ENCODE results near the gene PHLPP2. TPM values are rescaled to one million over a fixed set of nuclear protein-coding genes. Genes with fewer than 3 reads are reported as not detected.

Gene PHLPP2
- polyA plus RNA-seq, 1 experiment: 10.3 TPM

GRCh38 chr16:71732587-71732986 lies 8.1 kb upstream of the PHLPP2 start:
- ChIA-PET POLR2A (no interaction called here), CTCF (interaction anchor here (1.8 to 2.0 kb wide), 2 partner anchors 149 to 229 kb away, joined by 5 to 6 read pairs; no protein-coding TSS in a partner anchor)
- H3K27me3 ChIP-seq (ENCODE audit: control insufficient read depth, insufficient read depth, low read length): no peaks in the 10 kb centered on the region

GRCh38 chr16:71727551-71728324 lies 3.2 kb upstream of the PHLPP2 start:
- CTCF ChIA-PET: interaction anchor here (1.3 kb wide), 1 partner anchor 234 kb away, joined by 4 read pairs; no protein-coding TSS in a partner anchor

More at GRCh38 chr16:71732587-71732986, 8.1 kb upstream of the PHLPP2 start:
- no peak for TF ChIP-seq CTCF (IDR thresholded peaks at IDR 0.05; ENCODE audit: low read depth, low read length)
- Histone ChIP-seq H3K27ac (ENCODE audit: low read depth, low read length) (no peak overlapping the region), H3K9me3 (ENCODE audit: control insufficient read depth, insufficient read depth, low read length) (no peaks in the 10 kb centered on the region), H3K4me3 (ENCODE audit: low read depth, low read length) (no peak overlapping the region)
- no peak for DNase-seq (ENCODE audit: low read depth, low spot score)

GRCh38 chr16:71726476-71727315 lies 2.2 kb upstream of the PHLPP2 start:
- no peaks in the 10 kb centered on the region for H3K9me3 ChIP-seq (ENCODE audit: control insufficient read depth, insufficient read depth, low read length)
- no peak overlapping the region for H3K4me3 ChIP-seq (ENCODE audit: low read depth, low read length)
- no peaks in the 10 kb centered on the region for H3K27me3 ChIP-seq (ENCODE audit: control insufficient read depth, insufficient read depth, low read length)
- ChIA-PET POLR2A (no interaction called here), CTCF (no interaction called here)
- no peak overlapping the region for H3K27ac ChIP-seq (ENCODE audit: low read depth, low read length)
- no peak for TF ChIP-seq CTCF (IDR thresholded peaks at IDR 0.05; ENCODE audit: low read depth, low read length)
- DNase-seq (ENCODE audit: low read depth, low spot score): no peak

More at GRCh38 chr16:71727551-71728324, 3.2 kb upstream of the PHLPP2 start:
- Histone ChIP-seq H3K27me3 (ENCODE audit: control insufficient read depth, insufficient read depth, low read length) (no peaks in the 10 kb centered on the region), H3K4me3 (ENCODE audit: low read depth, low read length) (no peak overlapping the region), H3K9me3 (ENCODE audit: control insufficient read depth, insufficient read depth, low read length) (no peaks in the 10 kb centered on the region), H3K27ac (ENCODE audit: low read depth, low read length) (no peak overlapping the region)
- POLR2A ChIA-PET: no interaction called here
- DNase-seq (ENCODE audit: low read depth, low spot score): no peak
- TF ChIP-seq CTCF (IDR thresholded peaks at IDR 0.05; ENCODE audit: low read depth, low read length): no peak

- POLR2A ChIA-PET: interaction anchor here (1.0 kb wide), 1 partner anchor 93 kb away, joined by 3 read pairs; no protein-coding TSS in a partner anchor
- H3K4me3 ChIP-seq (ENCODE audit: low read depth, low read length): peak overlapping the region; percentile 87
- no peaks in the 10 kb centered on the region for H3K27me3 ChIP-seq (ENCODE audit: control insufficient read depth, insufficient read depth, low read length)
- TF ChIP-seq CTCF (IDR thresholded peaks at IDR 0.05; ENCODE audit: low read depth, low read length): no peak
- no peak for DNase-seq (ENCODE audit: low read depth, low spot score)
- H3K9me3 ChIP-seq (ENCODE audit: control insufficient read depth, insufficient read depth, low read length): no peaks in the 10 kb centered on the region
- CTCF ChIA-PET: no interaction called here
- no peak overlapping the region for H3K27ac ChIP-seq (ENCODE audit: low read depth, low read length)
These were observed 773 bp downstream of the PHLPP2 start for GRCh38 chr16:71723537-71724319.

All from AG04450 (cell line).